ENCODE data around the gene SMG6. TPM values are rescaled to one million over a fixed set of nuclear protein-coding genes. Genes with fewer than 3 reads are reported as not detected.
A peak's percentile ranks its signal among the peaks of the same experiment; 100 is the strongest.
"Not testable (repeated sequence)": the region's sequence is repeated elsewhere in the genome, so short reads cannot be mapped to it uniquely, and the experiment has no call there.

SMG6 gene
- total RNA-seq, 3 donors from 2014 or later, result 24.9 to 29.3 (median 29.0) TPM

GRCh38 chr17:2262135-2262587 lies 41.4 kb downstream of the SMG6 start:
- intact Hi-C loops (cut with DNase I; ENCODE audit: low total_unique reads), result no loop called here

GRCh38 chr17:2259769-2260536 lies 43.6 kb downstream of the SMG6 start:
- DNase-seq (ENCODE audit: low spot score in 2 of 2), result no peak
- H3K4me1 ChIP-seq, result peaks cover 0 to 5% of the 10 kb centered on the region in 2 donors
- intact Hi-C loops (cut with DNase I; ENCODE audit: low total_unique reads), result no loop called here
- H3K36me3 ChIP-seq, result no peaks in the 10 kb centered on the region
- H3K9me3 ChIP-seq, result no peaks in the 10 kb centered on the region
- H3K4me3 ChIP-seq, result no peak overlapping the region
- H3K27me3 ChIP-seq, result no peaks in the 10 kb centered on the region
- no peak overlapping the region for H3K27ac ChIP-seq
- TF ChIP-seq, protein P1, sequence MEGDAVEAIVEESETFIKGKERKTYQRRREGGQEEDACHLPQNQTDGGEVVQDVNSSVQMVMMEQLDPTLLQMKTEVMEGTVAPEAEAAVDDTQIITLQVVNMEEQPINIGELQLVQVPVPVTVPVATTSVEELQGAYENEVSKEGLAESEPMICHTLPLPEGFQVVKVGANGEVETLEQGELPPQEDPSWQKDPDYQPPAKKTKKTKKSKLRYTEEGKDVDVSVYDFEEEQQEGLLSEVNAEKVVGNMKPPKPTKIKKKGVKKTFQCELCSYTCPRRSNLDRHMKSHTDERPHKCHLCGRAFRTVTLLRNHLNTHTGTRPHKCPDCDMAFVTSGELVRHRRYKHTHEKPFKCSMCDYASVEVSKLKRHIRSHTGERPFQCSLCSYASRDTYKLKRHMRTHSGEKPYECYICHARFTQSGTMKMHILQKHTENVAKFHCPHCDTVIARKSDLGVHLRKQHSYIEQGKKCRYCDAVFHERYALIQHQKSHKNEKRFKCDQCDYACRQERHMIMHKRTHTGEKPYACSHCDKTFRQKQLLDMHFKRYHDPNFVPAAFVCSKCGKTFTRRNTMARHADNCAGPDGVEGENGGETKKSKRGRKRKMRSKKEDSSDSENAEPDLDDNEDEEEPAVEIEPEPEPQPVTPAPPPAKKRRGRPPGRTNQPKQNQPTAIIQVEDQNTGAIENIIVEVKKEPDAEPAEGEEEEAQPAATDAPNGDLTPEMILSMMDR (IDR thresholded peaks at IDR 0.05), result no peak
- no peak for TF ChIP-seq POLR2A (IDR thresholded peaks at IDR 0.05)

More at GRCh38 chr17:2262135-2262587, 41.4 kb downstream of the SMG6 start:
- DNase-seq (ENCODE audit: low spot score in 2 of 2), result no peak
- Histone ChIP-seq H3K27ac (no peak overlapping the region), H3K27me3 (no peaks in the 10 kb centered on the region), H3K36me3 (no peaks in the 10 kb centered on the region), H3K4me1 (peaks cover 0 to 5% of the 10 kb centered on the region in 2 donors), H3K4me3 (no peak overlapping the region), H3K9me3 (no peaks in the 10 kb centered on the region)
- no peak for TF ChIP-seq POLR2A (IDR thresholded peaks at IDR 0.05)
- TF ChIP-seq POLR2AphosphoS5 (IDR thresholded peaks at IDR 0.05), result peak in 1 of 3 donors; percentile 51
- TF ChIP-seq, protein P1 (IDR thresholded peaks at IDR 0.05), result no peak

- H3K9me3 ChIP-seq; H3K27me3 ChIP-seq; DNase-seq (ENCODE audit: low spot score in 2 of 2); H3K27ac ChIP-seq; H3K36me3 ChIP-seq; H3K4me1 ChIP-seq; intact Hi-C loops (cut with DNase I; ENCODE audit: low total_unique reads); H3K4me3 ChIP-seq: not testable (repeated sequence)
These were observed 44.8 kb downstream of the SMG6 start for GRCh38 chr17:2258830-2259229.

DNA sequence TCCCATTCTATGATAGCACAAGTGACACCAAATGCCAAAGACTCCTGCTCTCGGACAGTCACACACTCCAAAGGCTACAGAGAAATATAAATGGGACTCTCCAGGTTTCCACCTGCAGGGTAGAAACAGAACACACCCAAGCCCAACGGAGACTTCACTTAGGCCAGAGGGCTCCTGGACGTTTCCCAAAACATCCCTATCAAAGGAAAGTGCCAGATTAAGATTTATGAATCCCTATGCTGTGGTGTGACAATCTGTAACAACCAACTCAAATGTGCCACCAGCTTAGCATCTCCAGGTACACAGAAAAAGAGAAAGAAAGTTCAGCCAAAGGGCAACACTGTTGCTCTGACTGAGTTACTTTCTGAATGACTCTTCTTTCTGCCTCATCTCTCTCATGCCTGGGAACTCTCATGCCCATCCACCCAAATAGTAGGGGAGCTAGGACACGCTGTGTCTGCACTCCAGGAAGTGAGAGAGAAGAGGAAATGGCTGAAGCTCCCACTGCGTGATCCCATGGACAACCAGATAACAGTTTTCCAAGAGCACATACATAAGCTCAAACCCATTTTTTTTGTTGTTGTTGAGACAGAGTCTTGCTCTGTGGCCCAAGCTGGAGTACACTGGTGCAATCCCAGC lies 49.7 kb downstream of the SMG6 start:
- Histone ChIP-seq H3K9me3 (no peaks in the 10 kb centered on the region), H3K4me3 (no peak overlapping the region), H3K27ac (no peak overlapping the region), H3K27me3 (no peaks in the 10 kb centered on the region), H3K4me1 (no peaks in the 10 kb centered on the region), H3K36me3 (no peaks in the 10 kb centered on the region)
- DNase-seq (ENCODE audit: low spot score in 2 of 2), result no peak
- intact Hi-C loops (cut with DNase I; ENCODE audit: low total_unique reads), result no loop called here
- no peak for TF ChIP-seq POLR2A (IDR thresholded peaks at IDR 0.05)
- TF ChIP-seq, protein P1 (IDR thresholded peaks at IDR 0.05), result no peak
- no peak for TF ChIP-seq POLR2AphosphoS5 (IDR thresholded peaks at IDR 0.05)

DNA sequence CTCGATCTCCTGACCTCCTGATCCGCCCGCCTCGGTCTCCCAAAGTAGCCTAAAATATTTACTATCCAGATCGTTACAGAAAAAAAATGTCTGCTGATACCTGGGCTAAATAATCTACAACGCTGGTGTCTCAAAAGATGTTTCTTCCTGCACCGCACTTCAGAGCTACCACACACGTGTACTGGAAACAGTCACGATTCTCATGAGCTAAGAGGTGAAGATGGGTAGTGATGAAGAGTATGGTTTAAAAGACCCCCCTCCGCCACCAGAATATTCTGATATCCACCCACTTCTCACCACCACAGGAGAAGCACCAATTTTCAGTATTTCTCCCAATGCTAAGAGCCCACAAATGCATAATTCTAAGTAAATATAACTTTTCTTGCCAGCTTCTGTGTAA lies 50.2 kb downstream of the SMG6 start:
- Histone ChIP-seq H3K27ac (no peak overlapping the region), H3K4me1 (no peaks in the 10 kb centered on the region), H3K4me3 (no peak overlapping the region), H3K36me3 (no peaks in the 10 kb centered on the region), H3K27me3 (no peaks in the 10 kb centered on the region), H3K9me3 (no peaks in the 10 kb centered on the region)
- no peak for TF ChIP-seq POLR2AphosphoS5 (IDR thresholded peaks at IDR 0.05)
- intact Hi-C loops (cut with DNase I; ENCODE audit: low total_unique reads), result no loop called here
- no peak for DNase-seq (ENCODE audit: low spot score in 2 of 2)

- Histone ChIP-seq H3K27ac (no peak overlapping the region), H3K27me3 (no peaks in the 10 kb centered on the region)
These were observed 52.5 kb downstream of the SMG6 start for GRCh38 chr17:2251098-2251497.

More at GRCh38 chr17:2251098-2251497, 52.5 kb downstream of the SMG6 start:
- TF ChIP-seq, protein P1 (IDR thresholded peaks at IDR 0.05), result no peak
- no peak for TF ChIP-seq POLR2AphosphoS5 (IDR thresholded peaks at IDR 0.05)
- TF ChIP-seq POLR2A (IDR thresholded peaks at IDR 0.05), result no peak
- Histone ChIP-seq H3K4me3 (no peak overlapping the region), H3K4me1 (no peaks in the 10 kb centered on the region), H3K36me3 (no peaks in the 10 kb centered on the region), H3K9me3 (no peaks in the 10 kb centered on the region)
- DNase-seq (ENCODE audit: low spot score in 2 of 2), result no peak
- intact Hi-C loops (cut with DNase I; ENCODE audit: low total_unique reads), result no loop called here
